K562 (cell line): ENCODE measurements around the gene AMELX. TPM values are rescaled to one million over a fixed set of nuclear protein-coding genes. Genes with fewer than 3 reads are reported as not detected.

Source experiments
- ATAC-seq: fragments of 200-7000 bp; cut with Tn5 transposase; 3 replicates; pipeline ENCODE4 v1.9.1; 2020; ENCODE audit warnings: moderate library complexity
- BruUV-seq: library from RNA; stranded (reverse); fragments of 400-500 nt; replicated peaks from 2 replicates; lab custom pipeline; 2021; lab: Mats Ljungman, UMichigan
- CTCF ChIA-PET: fragments of 300-600 bp; formaldehyde crosslinking; extraction: SDS; loops from one replicate; lab custom pipeline; 2021; ENCODE audit warnings: low intra/inter-chr PET ratio; lab: Yijun Ruan, JAX
- POLR2A ChIA-PET: fragments of 300-600, 350-650 bp; sonication (Branson Sonifier 250); formaldehyde crosslinking; extraction: SDS; loops from one replicate; lab custom pipeline; 2021; ENCODE audit warnings: antibody characterized with exemption, inconsistent platforms; lab: Yijun Ruan, JAX
- DNase-seq, 4 experiments: peaks; one replicate each; pipeline versions ENCODE4 v3.0.0 to v3.0.0-alpha.2; 2011 to 2018; ENCODE audit warnings: low spot score in 3 of 4, mixed read lengths in 3 of 4; ENCODE audit errors: extremely low read depth in 1 of 4
- FAIRE-seq: peaks from 2 replicates; lab custom pipeline; 2011; peaks lifted over from hg19 to GRCh38; lab: Jason Lieb, UNC
- H2AFZ ChIP-seq: 2 replicates; pipeline ENCODE4 v1.6.0; 2011; ENCODE audit warnings: low read depth, low read length, control low read depth, inconsistent platforms
- H3K27ac ChIP-seq: fragments of 200-600 bp; 3 replicates; pipeline ENCODE4 v1.8.0; 2011; ENCODE audit warnings: low read depth, mild to moderate bottlenecking, control low read depth, inconsistent platforms, low read length, moderate library complexity, mixed read lengths; ENCODE audit errors: extremely low read depth
- H3K27me3 ChIP-seq, 2 experiments: fragments of 300-600 bp in 1 of 2; 2 replicates in 1 of 2; 3 replicates in 1 of 2; pipeline versions ENCODE4 v1.6.0 to v1.8.0; 2011; ENCODE audit warnings: inconsistent platforms in 2 of 2, low read length in 2 of 2, mild to moderate bottlenecking in 1 of 2, mixed read lengths in 1 of 2, moderate library complexity in 1 of 2; ENCODE audit not compliant: control insufficient read depth in 2 of 2, insufficient read depth in 2 of 2
- H3K36me3 ChIP-seq: fragments of 300-600 bp; 3 replicates; pipeline ENCODE4 v1.8.0; 2011; ENCODE audit warnings: mild to moderate bottlenecking, low read length, inconsistent platforms; ENCODE audit not compliant: control insufficient read depth, insufficient read depth
- H3K4me1 ChIP-seq, 2 experiments: fragments of 200-600 bp in 1 of 2; replicated peaks in 1 of 2; 2 replicates in 1 of 2; 3 replicates in 1 of 2; pipeline versions ENCODE4 v1.5.1 to v1.8.0; 2011; ENCODE audit warnings: inconsistent platforms in 2 of 2, low read length in 2 of 2, mild to moderate bottlenecking in 1 of 2, mixed read lengths in 1 of 2, moderate library complexity in 1 of 2; ENCODE audit not compliant: control insufficient read depth in 2 of 2, insufficient read depth in 2 of 2
- H3K4me2 ChIP-seq: 2 replicates; pipeline ENCODE4 v1.6.1; 2011; ENCODE audit warnings: low read length, control low read depth, inconsistent platforms, mixed read lengths; ENCODE audit not compliant: insufficient read depth
- H3K4me3 ChIP-seq: fragments of 200-600 bp; sonication (generic), shearing (Covaris generic); 2 replicates; pipeline ENCODE4 v1.5.1; 2016; ENCODE audit warnings: control low read depth, inconsistent platforms
- H3K79me2 ChIP-seq: fragments of 200-600 bp; 3 replicates; pipeline ENCODE4 v1.8.0; 2011; ENCODE audit warnings: low read length, inconsistent platforms; ENCODE audit not compliant: control insufficient read depth, insufficient read depth
- H3K9ac ChIP-seq, 2 experiments: 2 replicates each; pipeline versions ENCODE4 v1.6.0 to v1.6.1; 2011; ENCODE audit warnings: low read depth in 2 of 2, low read length in 2 of 2, control low read depth in 1 of 2, inconsistent platforms in 1 of 2, mild to moderate bottlenecking in 1 of 2, mixed read lengths in 1 of 2; ENCODE audit not compliant: insufficient read depth in 1 of 2
- H3K9me1 ChIP-seq: one replicate; pipeline ENCODE4 v1.6.0; 2011; ENCODE audit warnings: inconsistent platforms, mild to moderate bottlenecking, low read length, moderate library complexity; ENCODE audit not compliant: control insufficient read depth, insufficient read depth
- H3K9me3 ChIP-seq: replicated peaks from 2 replicates; pipeline ENCODE4 v1.5.1; 2011; ENCODE audit warnings: low read depth, low read length, inconsistent platforms; ENCODE audit not compliant: control insufficient read depth, insufficient read depth
- H4K20me1 ChIP-seq: replicated peaks from 2 replicates; pipeline ENCODE4 v1.6.1; 2011; ENCODE audit warnings: low read length, inconsistent platforms, mixed read lengths; ENCODE audit not compliant: control insufficient read depth, insufficient read depth
- DACH1 ChIP-seq: fragments of 450-650 bp; IDR thresholded peaks from 2 replicates; pipeline ENCODE4 v1.6.1; 2018; ENCODE audit not compliant: partially characterized antibody
- FOSL1 ChIP-seq: fragments of 200-800 bp; sonication (Bioruptor generic); conservative IDR thresholded peaks from 2 replicates; pipeline ENCODE4 v1.6.1; 2016; ENCODE audit warnings: missing genetic modification characterization, missing compliant biosample characterization
- GABPB1 ChIP-seq: sonication (generic); formaldehyde crosslinking; IDR thresholded peaks from 2 replicates; pipeline ENCODE4 v1.8.0; 2022; ENCODE audit warnings: mild to moderate bottlenecking, missing genetic modification reagents
- HNRNPL ChIP-seq: fragments of 200-400 bp; formaldehyde crosslinking; IDR thresholded peaks from 2 replicates; pipeline ENCODE4 v1.6.1; 2017; ENCODE audit warnings: low read depth, mild to moderate bottlenecking, low read length
- JUND ChIP-seq, 2 experiments: IDR thresholded peaks; 2 replicates in 1 of 2; 3 replicates in 1 of 2; pipeline ENCODE4 v1.6.1; 2011; ENCODE audit warnings: borderline replicate concordance in 2 of 2, low read depth in 2 of 2, low read length in 2 of 2, improper control_type of control experiment in 1 of 2, missing biosample characterization in 1 of 2, missing genetic modification characterization in 1 of 2, missing genetic modification reagents in 1 of 2
- NFE2L1 ChIP-seq: fragments of 450-650 bp; IDR thresholded peaks from 2 replicates; pipeline ENCODE4 v1.6.1; 2016; ENCODE audit warnings: missing genetic modification characterization, low read depth, mild to moderate bottlenecking, missing compliant biosample characterization, moderate library complexity, borderline replicate concordance
- POLR2AphosphoS5 ChIP-seq: IDR thresholded peaks from 2 replicates; pipeline ENCODE4 v1.6.1; 2011; ENCODE audit warnings: mild to moderate bottlenecking, low read depth, low read length, moderate library complexity; ENCODE audit not compliant: control insufficient read depth, insufficient read depth
- RBM15 ChIP-seq: fragments of 200-400 bp; formaldehyde crosslinking; IDR thresholded peaks from 2 replicates; pipeline ENCODE4 v1.6.1; 2018; ENCODE audit warnings: mild to moderate bottlenecking, low read length, moderate library complexity; ENCODE audit not compliant: insufficient read depth
- ZC3H8 ChIP-seq: fragments of 450-650 bp; IDR thresholded peaks from 2 replicates; pipeline ENCODE4 v1.6.1; 2017
- WGBS: fragments of 100-300 bp; shearing (Covaris generic); methylation state at CpG from one replicate; pipeline ENCODE4 v1.1.6; 2016; ENCODE audit warnings: low coverage, mixed read lengths; ENCODE audit not compliant: insufficient coverage; ENCODE audit errors: missing lambda C conversion rate; 5-methylcytosine and 5-hydroxymethylcytosine counted together
- in situ Hi-C: fragments of 300-500 bp; cut with MboI; formaldehyde crosslinking; loops from 4 replicates; pipeline ENCODE4 v1.15.0; 2018; ENCODE audit warnings: inconsistent platforms, mixed read lengths
- intact Hi-C: fragments of 100-400 bp; cut with micrococcal nuclease; formaldehyde crosslinking; loops from 2 replicates; pipeline ENCODE4 v1.14.2; 2022
- polyA plus RNA-seq, 8 experiments: library from polyadenylated mRNA; depleted of rRNA in 4 of 8; stranded (reverse) in 5 of 8; unstranded in 3 of 8; fragments of >200 nt; fragmentation: Nextera tagmentation in 2 of 8; fragmentation: Illumina TruSeq in 1 of 8; extraction: Ambion mirVana in 2 of 8; extraction: Trizol in 1 of 8; gene quantifications; 2 replicates each; pipeline versions ENCODE4 v1.2.1 to v1.2.3, GENCODE V29; 2011 to 2014; ENCODE audit warnings: inconsistent platforms in 1 of 8, missing spikeins in 1 of 8
- total RNA-seq, 7 experiments: library from RNA; depleted of rRNA in 6 of 7; stranded (reverse); fragments of >200 nt in 6 of 7; fragmentation: Illumina TruSeq in 2 of 7; extraction: Trizol in 2 of 7; gene quantifications; 2 replicates each; pipeline versions ENCODE4 v1.2.1 to v1.2.3, GENCODE V29; 2011 to 2021; ENCODE audit warnings: low replicate concordance in 1 of 7
- TF ChIP-seq, protein P1 (sequence below), 3 experiments: IDR thresholded peaks in 2 of 3; conservative IDR thresholded peaks in 1 of 3; 2 replicates each; pipeline ENCODE4 v1.5.1; 2011 to 2012; ENCODE audit warnings: low read length in 3 of 3, mild to moderate bottlenecking in 3 of 3, control low read depth in 2 of 3, improper control_type of control experiment in 1 of 3, inconsistent platforms in 1 of 3, low read depth in 1 of 3, mixed read lengths in 1 of 3, moderate library complexity in 1 of 3; ENCODE audit not compliant: insufficient read depth in 2 of 3
- TF ChIP-seq, protein P2 (sequence below), 2 experiments: fragments of 450-650 bp in 1 of 2; sonication (generic) in 1 of 2; formaldehyde crosslinking in 1 of 2; IDR thresholded peaks; 2 replicates each; pipeline versions ENCODE4 v1.7.1 to v1.9.0; 2016 to 2022; ENCODE audit warnings: inconsistent platforms in 1 of 2, mild to moderate bottlenecking in 1 of 2, missing genetic modification reagents in 1 of 2

AMELX gene
- total and polyA plus RNA-seq, 9 of the 15 experiments (the other 6 are each of a cell fraction or from before 2014, with no cell fraction given) = 0.22 TPM; not detected in 8

GRCh38 chrX:11273544-11273943, 19.7 kb upstream of the AMELX start:
- no peak overlapping the region for H3K9ac ChIP-seq
- H3K9me1 ChIP-seq = no peaks in the 10 kb centered on the region
- no peak for DNase-seq
- POLR2A ChIA-PET = interaction anchor here (1.1 kb wide), 1 partner anchor 10 kb away, joined by 9 read pairs; no protein-coding TSS in a partner anchor
- in situ Hi-C loops = no loop called here
- no peak overlapping the region for H3K4me2 ChIP-seq
- H2AFZ ChIP-seq = no peak overlapping the region
- CTCF ChIA-PET = no interaction called here
- FAIRE-seq = no peak
- intact Hi-C loops = no loop called here
- H3K4me3 ChIP-seq = no peak overlapping the region
- BruUV-seq = no TSS peak
- peaks cover 11 to 46% of the 10 kb centered on the region in 2 experiments for H3K4me1 ChIP-seq
- H3K36me3 ChIP-seq = no peaks in the 10 kb centered on the region
- WGBS = 63% methylated on average over 1 of the region's 1 CpG
- H3K79me2 ChIP-seq = peaks cover 81% of the 10 kb centered on the region
- ATAC-seq = no peak
- H3K27ac ChIP-seq = no peak overlapping the region
- no peaks in the 10 kb centered on the region; the same call in 1 of the 2 replicates for H3K9me3 ChIP-seq
- no peaks in the 10 kb centered on the region for H3K27me3 ChIP-seq
- H4K20me1 ChIP-seq = no peaks in the 10 kb centered on the region
- TF ChIP-seq GABPB1 (CRISPR knock-in tag) (no peak), DACH1 (peak; percentile 51), FOSL1 (tag) (peak; percentile 76), ZC3H8 (no peak), JUND (IDR thresholded peaks at IDR 0.05; ENCODE audit: borderline replicate concordance, low read depth, low read length) (0 out of 2 replicates have a peak, but pooled peaks have one; percentile 10), JUND (tag; IDR thresholded peaks at IDR 0.05; ENCODE audit: borderline replicate concordance, low read depth, low read length) (no peak), POLR2AphosphoS5 (no peak), HNRNPL (no peak), RBM15 (no peak), NFE2L1 (tag) (no peak)
- TF ChIP-seq, protein P1, sequence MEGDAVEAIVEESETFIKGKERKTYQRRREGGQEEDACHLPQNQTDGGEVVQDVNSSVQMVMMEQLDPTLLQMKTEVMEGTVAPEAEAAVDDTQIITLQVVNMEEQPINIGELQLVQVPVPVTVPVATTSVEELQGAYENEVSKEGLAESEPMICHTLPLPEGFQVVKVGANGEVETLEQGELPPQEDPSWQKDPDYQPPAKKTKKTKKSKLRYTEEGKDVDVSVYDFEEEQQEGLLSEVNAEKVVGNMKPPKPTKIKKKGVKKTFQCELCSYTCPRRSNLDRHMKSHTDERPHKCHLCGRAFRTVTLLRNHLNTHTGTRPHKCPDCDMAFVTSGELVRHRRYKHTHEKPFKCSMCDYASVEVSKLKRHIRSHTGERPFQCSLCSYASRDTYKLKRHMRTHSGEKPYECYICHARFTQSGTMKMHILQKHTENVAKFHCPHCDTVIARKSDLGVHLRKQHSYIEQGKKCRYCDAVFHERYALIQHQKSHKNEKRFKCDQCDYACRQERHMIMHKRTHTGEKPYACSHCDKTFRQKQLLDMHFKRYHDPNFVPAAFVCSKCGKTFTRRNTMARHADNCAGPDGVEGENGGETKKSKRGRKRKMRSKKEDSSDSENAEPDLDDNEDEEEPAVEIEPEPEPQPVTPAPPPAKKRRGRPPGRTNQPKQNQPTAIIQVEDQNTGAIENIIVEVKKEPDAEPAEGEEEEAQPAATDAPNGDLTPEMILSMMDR (IDR thresholded peaks at IDR 0.05 in 2 of 3, conservative IDR thresholded peaks at IDR 0.05 in 1 of 3; ENCODE audit: insufficient read depth in 2 of 3, low read depth in 1 of 3, low read length in 3 of 3) = no peak
- TF ChIP-seq, protein P2, sequence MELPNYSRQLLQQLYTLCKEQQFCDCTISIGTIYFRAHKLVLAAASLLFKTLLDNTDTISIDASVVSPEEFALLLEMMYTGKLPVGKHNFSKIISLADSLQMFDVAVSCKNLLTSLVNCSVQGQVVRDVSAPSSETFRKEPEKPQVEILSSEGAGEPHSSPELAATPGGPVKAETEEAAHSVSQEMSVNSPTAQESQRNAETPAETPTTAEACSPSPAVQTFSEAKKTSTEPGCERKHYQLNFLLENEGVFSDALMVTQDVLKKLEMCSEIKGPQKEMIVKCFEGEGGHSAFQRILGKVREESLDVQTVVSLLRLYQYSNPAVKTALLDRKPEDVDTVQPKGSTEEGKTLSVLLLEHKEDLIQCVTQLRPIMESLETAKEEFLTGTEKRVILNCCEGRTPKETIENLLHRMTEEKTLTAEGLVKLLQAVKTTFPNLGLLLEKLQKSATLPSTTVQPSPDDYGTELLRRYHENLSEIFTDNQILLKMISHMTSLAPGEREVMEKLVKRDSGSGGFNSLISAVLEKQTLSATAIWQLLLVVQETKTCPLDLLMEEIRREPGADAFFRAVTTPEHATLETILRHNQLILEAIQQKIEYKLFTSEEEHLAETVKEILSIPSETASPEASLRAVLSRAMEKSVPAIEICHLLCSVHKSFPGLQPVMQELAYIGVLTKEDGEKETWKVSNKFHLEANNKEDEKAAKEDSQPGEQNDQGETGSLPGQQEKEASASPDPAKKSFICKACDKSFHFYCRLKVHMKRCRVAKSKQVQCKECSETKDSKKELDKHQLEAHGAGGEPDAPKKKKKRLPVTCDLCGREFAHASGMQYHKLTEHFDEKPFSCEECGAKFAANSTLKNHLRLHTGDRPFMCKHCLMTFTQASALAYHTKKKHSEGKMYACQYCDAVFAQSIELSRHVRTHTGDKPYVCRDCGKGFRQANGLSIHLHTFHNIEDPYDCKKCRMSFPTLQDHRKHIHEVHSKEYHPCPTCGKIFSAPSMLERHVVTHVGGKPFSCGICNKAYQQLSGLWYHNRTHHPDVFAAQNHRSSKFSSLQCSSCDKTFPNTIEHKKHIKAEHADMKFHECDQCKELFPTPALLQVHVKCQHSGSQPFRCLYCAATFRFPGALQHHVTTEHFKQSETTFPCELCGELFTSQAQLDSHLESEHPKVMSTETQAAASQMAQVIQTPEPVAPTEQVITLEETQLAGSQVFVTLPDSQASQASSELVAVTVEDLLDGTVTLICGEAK (IDR thresholded peaks at IDR 0.05) = no peak
- TF ChIP-seq, protein P2 (CRISPR knock-in tag; IDR thresholded peaks at IDR 0.05) = no peak
